HepG2 (cell line): ENCODE data around the gene TREH. TPM values are rescaled to one million over a fixed set of nuclear protein-coding genes. Genes with fewer than 3 reads are reported as not detected.

Source experiments
- ATM ChIP-seq: fragments of 450-650 bp; IDR thresholded peaks from 2 replicates; pipeline ENCODE4 v1.7.1; 2017; ENCODE audit warnings: mild to moderate bottlenecking, borderline replicate concordance
- CREM ChIP-seq, 2 experiments: sonication (generic) in 1 of 2; formaldehyde crosslinking in 1 of 2; IDR thresholded peaks; 2 replicates each; pipeline versions ENCODE4 v1.4.0 to v1.6.1; 2016 to 2020; ENCODE audit warnings: antibody characterized with exemption in 1 of 2, mild to moderate bottlenecking in 1 of 2, missing genetic modification reagents in 1 of 2
- GATA4 ChIP-seq: sonication (generic); IDR thresholded peaks from 2 replicates; pipeline ENCODE4 v1.6.1; 2016; ENCODE audit warnings: antibody characterized with exemption, low read depth, borderline replicate concordance
- HDAC2 ChIP-seq: sonication (generic); formaldehyde crosslinking; IDR thresholded peaks from 2 replicates; pipeline ENCODE4 v1.4.0; 2020; ENCODE audit warnings: missing genetic modification reagents
- HNRNPL ChIP-seq: fragments of 200-400 bp; formaldehyde crosslinking; IDR thresholded peaks from 2 replicates; pipeline ENCODE4 v1.6.1; 2017; ENCODE audit warnings: mild to moderate bottlenecking, low read depth, low read length
- HNRNPUL1 ChIP-seq: fragments of 200-400 bp; formaldehyde crosslinking; IDR thresholded peaks from 2 replicates; pipeline ENCODE4 v1.6.1; 2017; ENCODE audit warnings: low read depth, mild to moderate bottlenecking, low read length, moderate library complexity
- KDM6A ChIP-seq: IDR thresholded peaks from 2 replicates; pipeline ENCODE4 v1.6.1; 2016; ENCODE audit warnings: low read depth
- NFIC ChIP-seq: IDR thresholded peaks from 2 replicates; pipeline ENCODE4 v1.6.1; 2012; ENCODE audit warnings: mild to moderate bottlenecking, low read length, inconsistent platforms
- NKX3-1 ChIP-seq: sonication (generic); formaldehyde crosslinking; IDR thresholded peaks from 2 replicates; pipeline ENCODE4 v1.5.0; 2020; ENCODE audit warnings: missing genetic modification reagents
- POLR2A ChIP-seq, 2 experiments: IDR thresholded peaks; 2 replicates each; pipeline ENCODE4 v1.6.1; 2011; ENCODE audit warnings: low read depth in 2 of 2, low read length in 2 of 2, mild to moderate bottlenecking in 1 of 2, moderate library complexity in 1 of 2; ENCODE audit not compliant: insufficient read depth in 1 of 2
- RBM22 ChIP-seq: fragments of 200-400 bp; formaldehyde crosslinking; optimal IDR thresholded peaks from 2 replicates; pipeline ENCODE3; 2017; ENCODE audit warnings: mild to moderate bottlenecking, low read length, moderate library complexity
- SMARCC2 ChIP-seq: fragments of 450-650 bp; IDR thresholded peaks from 2 replicates; pipeline ENCODE4 v1.6.1; 2017; ENCODE audit warnings: antibody characterized with exemption, mild to moderate bottlenecking
- SMC3 ChIP-seq: IDR thresholded peaks from 2 replicates; pipeline ENCODE4 v1.6.1; 2011; ENCODE audit warnings: low read length, improper control_type of control experiment
- ZFP1 ChIP-seq: IDR thresholded peaks from 2 replicates; pipeline ENCODE4 v1.6.1; 2016
- ZMAT3 ChIP-seq: sonication (generic); formaldehyde crosslinking; conservative IDR thresholded peaks from 2 replicates; pipeline ENCODE4 v1.7.0; 2021; ENCODE audit warnings: missing genetic modification reagents
- ZNF180 ChIP-seq: sonication (generic); formaldehyde crosslinking; IDR thresholded peaks from 2 replicates; pipeline ENCODE4 v1.4.0; 2020; ENCODE audit warnings: low read depth, missing genetic modification reagents, borderline replicate concordance
- ZNF331 ChIP-seq: sonication (generic); formaldehyde crosslinking; IDR thresholded peaks from 2 replicates; pipeline ENCODE4 v1.4.0; 2020; ENCODE audit warnings: missing genetic modification reagents
- ZNF572 ChIP-seq: sonication (generic); formaldehyde crosslinking; IDR thresholded peaks from 2 replicates; pipeline ENCODE4 v1.5.1; 2020; ENCODE audit warnings: mild to moderate bottlenecking, missing genetic modification reagents
- ZNF605 ChIP-seq: sonication (generic); formaldehyde crosslinking; IDR thresholded peaks from 2 replicates; pipeline ENCODE4 v1.8.0; 2022; ENCODE audit warnings: mild to moderate bottlenecking, missing genetic modification reagents
- ZNF773 ChIP-seq: sonication (generic); formaldehyde crosslinking; IDR thresholded peaks from 2 replicates; pipeline ENCODE4 v1.4.0; 2020; ENCODE audit warnings: missing genetic modification reagents, borderline replicate concordance
- ZNF883 ChIP-seq: sonication (generic); formaldehyde crosslinking; IDR thresholded peaks from 2 replicates; pipeline ENCODE4 v1.5.1; 2020; ENCODE audit warnings: mild to moderate bottlenecking, missing genetic modification reagents; ENCODE audit errors: not compliant biosample characterization
- polyA plus RNA-seq, 8 experiments: library from polyadenylated mRNA; depleted of rRNA in 3 of 8; stranded (reverse) in 7 of 8; unstranded in 1 of 8; fragments of >200 nt; fragmentation: Illumina TruSeq in 4 of 8; extraction: Trizol in 4 of 8; gene quantifications; 2 replicates each; pipeline versions ENCODE4 v1.2.1 to v1.2.3, GENCODE V29; 2011 to 2016; ENCODE audit warnings: low read depth in 4 of 8, missing spikeins in 1 of 8, mixed read lengths in 1 of 8; ENCODE audit not compliant: insufficient read depth in 1 of 8
- total RNA-seq, 5 experiments: library from RNA; depleted of rRNA; stranded (reverse); fragments of >200 nt; fragmentation: Illumina TruSeq; extraction: Trizol; gene quantifications; 2 replicates each; pipeline ENCODE4 v1.2.3, GENCODE V29; 2016; ENCODE audit warnings: low read depth in 1 of 5
- TF ChIP-seq, protein P1 (sequence below): sonication (generic); formaldehyde crosslinking; IDR thresholded peaks from 2 replicates; pipeline ENCODE4 v1.5.0; 2020; ENCODE audit warnings: missing genetic modification reagents
- TF ChIP-seq, protein P2 (sequence below): sonication (generic); formaldehyde crosslinking; IDR thresholded peaks from 2 replicates; pipeline ENCODE4 v1.5.0; 2020; ENCODE audit warnings: mild to moderate bottlenecking, missing genetic modification reagents
- TF ChIP-seq, protein P3 (sequence below): sonication (generic); formaldehyde crosslinking; IDR thresholded peaks from 2 replicates; pipeline ENCODE4 v1.5.1; 2020; ENCODE audit warnings: missing genetic modification reagents, mild to moderate bottlenecking, borderline replicate concordance
- TF ChIP-seq, protein P4 (sequence below): sonication (generic); formaldehyde crosslinking; IDR thresholded peaks from 2 replicates; pipeline ENCODE4 v1.5.0; 2020; ENCODE audit warnings: mild to moderate bottlenecking, missing genetic modification reagents, moderate library complexity
- TF ChIP-seq, protein P5 (sequence below): sonication (generic); formaldehyde crosslinking; IDR thresholded peaks from 2 replicates; pipeline ENCODE4 v1.8.1; 2023; ENCODE audit warnings: mild to moderate bottlenecking, missing genetic modification reagents, borderline replicate concordance

The TREH gene
- total and polyA plus RNA-seq, 2 of the 13 experiments (the other 11 are each of a cell fraction or from before 2014, with no cell fraction given), result 0.53 to 0.86 TPM

DNA sequence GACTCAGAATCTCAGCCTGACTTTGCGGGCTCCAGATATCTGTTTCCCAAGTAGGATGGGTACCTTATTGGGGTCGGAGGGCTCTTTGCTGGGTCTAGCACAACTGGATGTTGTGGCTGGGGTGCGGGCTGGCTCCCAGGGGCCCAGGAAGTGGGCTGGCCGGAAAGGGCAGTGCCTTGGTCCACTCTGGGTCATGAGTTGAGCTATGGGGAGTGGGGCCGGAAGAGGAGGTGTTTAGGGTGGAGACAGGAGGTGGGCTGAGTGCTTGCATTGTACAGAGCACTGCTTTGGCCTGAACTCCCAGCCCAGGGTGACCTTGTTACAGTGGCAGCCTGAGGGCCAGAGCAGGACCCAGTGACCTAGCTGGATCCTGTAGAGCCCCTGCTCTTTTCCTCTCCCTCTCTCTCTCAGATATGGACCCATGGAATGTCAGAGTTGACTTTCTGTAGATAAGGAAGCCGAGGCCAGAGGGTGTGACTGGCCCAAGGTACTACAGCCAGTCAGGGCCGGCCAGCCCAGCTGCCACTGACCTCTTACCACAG, 58.9 kb downstream of the TREH start (continued):
- TF ChIP-seq KDM6A (CRISPR knock-in tag) (no peak), CREM (IDR thresholded peaks at IDR 0.05) (0 out of 2 replicates have a peak, but pooled peaks have one; percentile 38), CREM (CRISPR knock-in tag; IDR thresholded peaks at IDR 0.05) (no peak), ZNF331 (CRISPR knock-in tag) (no peak), ZNF180 (CRISPR knock-in tag) (no peak), RBM22 (no peak), HDAC2 (peak; percentile 18), GATA4 (peak; percentile 51), HNRNPUL1 (no peak), ZNF773 (CRISPR knock-in tag) (no peak), SMARCC2 (no peak), ZNF605 (CRISPR knock-in tag) (peak; percentile 95), ZNF883 (CRISPR knock-in tag) (no peak), SMC3 (no peak), NFIC (no peak), HNRNPL (0 out of 2 replicates have a peak, but pooled peaks have one; percentile 66), NKX3-1 (no peak), ZFP1 (CRISPR knock-in tag) (no peak), ATM (no peak), ZNF572 (CRISPR knock-in tag) (no peak), POLR2A (IDR thresholded peaks at IDR 0.05; ENCODE audit: insufficient read depth in 1 of 2, low read depth in 2 of 2, low read length in 2 of 2) (peak; percentile 89 to 91), ZMAT3 (CRISPR knock-in tag) (no peak; the same call in 1 of the 2 replicates)
- TF ChIP-seq, protein P1, sequence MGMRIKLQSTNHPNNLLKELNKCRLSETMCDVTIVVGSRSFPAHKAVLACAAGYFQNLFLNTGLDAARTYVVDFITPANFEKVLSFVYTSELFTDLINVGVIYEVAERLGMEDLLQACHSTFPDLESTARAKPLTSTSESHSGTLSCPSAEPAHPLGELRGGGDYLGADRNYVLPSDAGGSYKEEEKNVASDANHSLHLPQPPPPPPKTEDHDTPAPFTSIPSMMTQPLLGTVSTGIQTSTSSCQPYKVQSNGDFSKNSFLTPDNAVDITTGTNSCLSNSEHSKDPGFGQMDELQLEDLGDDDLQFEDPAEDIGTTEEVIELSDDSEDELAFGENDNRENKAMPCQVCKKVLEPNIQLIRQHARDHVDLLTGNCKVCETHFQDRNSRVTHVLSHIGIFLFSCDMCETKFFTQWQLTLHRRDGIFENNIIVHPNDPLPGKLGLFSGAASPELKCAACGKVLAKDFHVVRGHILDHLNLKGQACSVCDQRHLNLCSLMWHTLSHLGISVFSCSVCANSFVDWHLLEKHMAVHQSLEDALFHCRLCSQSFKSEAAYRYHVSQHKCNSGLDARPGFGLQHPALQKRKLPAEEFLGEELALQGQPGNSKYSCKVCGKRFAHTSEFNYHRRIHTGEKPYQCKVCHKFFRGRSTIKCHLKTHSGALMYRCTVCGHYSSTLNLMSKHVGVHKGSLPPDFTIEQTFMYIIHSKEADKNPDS (CRISPR knock-in tag), result no peak
- TF ChIP-seq, protein P2, sequence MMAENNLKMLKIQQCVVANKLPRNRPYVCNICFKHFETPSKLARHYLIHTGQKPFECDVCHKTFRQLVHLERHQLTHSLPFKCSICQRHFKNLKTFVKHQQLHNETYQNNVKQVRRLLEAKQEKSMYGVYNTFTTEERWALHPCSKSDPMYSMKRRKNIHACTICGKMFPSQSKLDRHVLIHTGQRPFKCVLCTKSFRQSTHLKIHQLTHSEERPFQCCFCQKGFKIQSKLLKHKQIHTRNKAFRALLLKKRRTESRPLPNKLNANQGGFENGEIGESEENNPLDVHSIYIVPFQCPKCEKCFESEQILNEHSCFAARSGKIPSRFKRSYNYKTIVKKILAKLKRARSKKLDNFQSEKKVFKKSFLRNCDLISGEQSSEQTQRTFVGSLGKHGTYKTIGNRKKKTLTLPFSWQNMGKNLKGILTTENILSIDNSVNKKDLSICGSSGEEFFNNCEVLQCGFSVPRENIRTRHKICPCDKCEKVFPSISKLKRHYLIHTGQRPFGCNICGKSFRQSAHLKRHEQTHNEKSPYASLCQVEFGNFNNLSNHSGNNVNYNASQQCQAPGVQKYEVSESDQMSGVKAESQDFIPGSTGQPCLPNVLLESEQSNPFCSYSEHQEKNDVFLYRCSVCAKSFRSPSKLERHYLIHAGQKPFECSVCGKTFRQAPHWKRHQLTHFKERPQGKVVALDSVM (CRISPR knock-in tag), result no peak; the same call in none of the 2 replicates
- TF ChIP-seq, protein P3, sequence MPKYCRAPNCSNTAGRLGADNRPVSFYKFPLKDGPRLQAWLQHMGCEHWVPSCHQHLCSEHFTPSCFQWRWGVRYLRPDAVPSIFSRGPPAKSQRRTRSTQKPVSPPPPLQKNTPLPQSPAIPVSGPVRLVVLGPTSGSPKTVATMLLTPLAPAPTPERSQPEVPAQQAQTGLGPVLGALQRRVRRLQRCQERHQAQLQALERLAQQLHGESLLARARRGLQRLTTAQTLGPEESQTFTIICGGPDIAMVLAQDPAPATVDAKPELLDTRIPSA (CRISPR knock-in tag), result no peak
- TF ChIP-seq, protein P4, sequence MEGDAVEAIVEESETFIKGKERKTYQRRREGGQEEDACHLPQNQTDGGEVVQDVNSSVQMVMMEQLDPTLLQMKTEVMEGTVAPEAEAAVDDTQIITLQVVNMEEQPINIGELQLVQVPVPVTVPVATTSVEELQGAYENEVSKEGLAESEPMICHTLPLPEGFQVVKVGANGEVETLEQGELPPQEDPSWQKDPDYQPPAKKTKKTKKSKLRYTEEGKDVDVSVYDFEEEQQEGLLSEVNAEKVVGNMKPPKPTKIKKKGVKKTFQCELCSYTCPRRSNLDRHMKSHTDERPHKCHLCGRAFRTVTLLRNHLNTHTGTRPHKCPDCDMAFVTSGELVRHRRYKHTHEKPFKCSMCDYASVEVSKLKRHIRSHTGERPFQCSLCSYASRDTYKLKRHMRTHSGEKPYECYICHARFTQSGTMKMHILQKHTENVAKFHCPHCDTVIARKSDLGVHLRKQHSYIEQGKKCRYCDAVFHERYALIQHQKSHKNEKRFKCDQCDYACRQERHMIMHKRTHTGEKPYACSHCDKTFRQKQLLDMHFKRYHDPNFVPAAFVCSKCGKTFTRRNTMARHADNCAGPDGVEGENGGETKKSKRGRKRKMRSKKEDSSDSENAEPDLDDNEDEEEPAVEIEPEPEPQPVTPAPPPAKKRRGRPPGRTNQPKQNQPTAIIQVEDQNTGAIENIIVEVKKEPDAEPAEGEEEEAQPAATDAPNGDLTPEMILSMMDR (CRISPR knock-in tag), result peak; percentile 16; the same call in 1 of the 2 replicates
- TF ChIP-seq, protein P5, sequence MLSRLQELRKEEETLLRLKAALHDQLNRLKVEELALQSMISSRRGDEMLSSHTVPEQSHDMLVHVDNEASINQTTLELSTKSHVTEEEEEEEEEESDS, result no peak
